ENCODE data around the gene SPAG4.

GRCh38 chr20:35627121-35627520 lies 11.5 kb downstream of the SPAG4 start:
- TF ChIP-seq EZH2 (IDR thresholded peaks at IDR 0.05; ENCODE audit: borderline replicate concordance, low read depth, low read length, poor library complexity, severe bottlenecking), result no peak
- TF ChIP-seq, protein P1, sequence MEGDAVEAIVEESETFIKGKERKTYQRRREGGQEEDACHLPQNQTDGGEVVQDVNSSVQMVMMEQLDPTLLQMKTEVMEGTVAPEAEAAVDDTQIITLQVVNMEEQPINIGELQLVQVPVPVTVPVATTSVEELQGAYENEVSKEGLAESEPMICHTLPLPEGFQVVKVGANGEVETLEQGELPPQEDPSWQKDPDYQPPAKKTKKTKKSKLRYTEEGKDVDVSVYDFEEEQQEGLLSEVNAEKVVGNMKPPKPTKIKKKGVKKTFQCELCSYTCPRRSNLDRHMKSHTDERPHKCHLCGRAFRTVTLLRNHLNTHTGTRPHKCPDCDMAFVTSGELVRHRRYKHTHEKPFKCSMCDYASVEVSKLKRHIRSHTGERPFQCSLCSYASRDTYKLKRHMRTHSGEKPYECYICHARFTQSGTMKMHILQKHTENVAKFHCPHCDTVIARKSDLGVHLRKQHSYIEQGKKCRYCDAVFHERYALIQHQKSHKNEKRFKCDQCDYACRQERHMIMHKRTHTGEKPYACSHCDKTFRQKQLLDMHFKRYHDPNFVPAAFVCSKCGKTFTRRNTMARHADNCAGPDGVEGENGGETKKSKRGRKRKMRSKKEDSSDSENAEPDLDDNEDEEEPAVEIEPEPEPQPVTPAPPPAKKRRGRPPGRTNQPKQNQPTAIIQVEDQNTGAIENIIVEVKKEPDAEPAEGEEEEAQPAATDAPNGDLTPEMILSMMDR (conservative IDR thresholded peaks at IDR 0.05; ENCODE audit: low read depth, low read length), result no peak
